HG03432 (cell line): Measurements from ENCODE around the gene ROBO2.

Source experiments
- ATAC-seq: cut with Tn5 transposase; IDR thresholded peaks from one replicate; pipeline ENCODE4 v1.9.1; 2021; ENCODE audit warnings: mild to moderate bottlenecking, moderate library complexity; ENCODE audit not compliant: unreplicated experiment

Gene ROBO2

DNA sequence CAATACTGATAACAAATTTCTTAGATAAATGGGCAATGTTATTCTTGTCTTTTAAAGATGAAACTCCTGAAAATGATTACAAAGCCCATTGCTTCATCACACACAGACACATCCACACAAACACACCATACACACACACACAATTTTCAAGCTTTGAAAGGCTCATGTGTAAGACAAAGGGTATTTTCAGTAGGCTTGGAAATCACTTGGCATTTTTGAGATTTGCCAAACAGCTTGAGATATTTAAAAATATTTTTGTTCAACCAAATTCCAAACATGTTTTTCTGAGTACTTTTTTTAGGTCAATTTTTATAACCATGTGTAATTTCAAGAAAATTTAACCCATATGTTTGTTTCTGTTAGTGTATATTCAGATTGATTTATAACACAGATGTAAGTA lies 283.7 kb downstream of the ROBO2 start:
- ATAC-seq: no peak

DNA sequence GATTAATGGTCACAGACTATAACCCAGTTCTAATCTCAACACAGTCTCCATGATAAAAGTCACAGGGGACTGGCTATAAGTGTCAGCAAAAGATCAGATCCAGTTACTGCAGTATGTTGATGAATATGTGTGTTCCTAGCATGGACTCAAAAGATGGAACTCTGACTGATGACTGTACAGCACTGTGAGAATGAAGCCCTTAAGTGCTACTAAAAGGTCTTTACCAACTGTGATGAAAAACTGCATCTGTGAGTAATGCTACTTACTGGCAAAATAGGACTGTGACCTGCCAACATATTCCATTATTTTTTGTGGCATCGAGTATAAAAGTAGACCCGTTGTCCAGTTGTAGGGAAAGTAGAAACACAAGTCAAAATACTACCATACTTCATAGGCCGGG lies 284.2 kb downstream of the ROBO2 start:
- no peak for ATAC-seq

DNA sequence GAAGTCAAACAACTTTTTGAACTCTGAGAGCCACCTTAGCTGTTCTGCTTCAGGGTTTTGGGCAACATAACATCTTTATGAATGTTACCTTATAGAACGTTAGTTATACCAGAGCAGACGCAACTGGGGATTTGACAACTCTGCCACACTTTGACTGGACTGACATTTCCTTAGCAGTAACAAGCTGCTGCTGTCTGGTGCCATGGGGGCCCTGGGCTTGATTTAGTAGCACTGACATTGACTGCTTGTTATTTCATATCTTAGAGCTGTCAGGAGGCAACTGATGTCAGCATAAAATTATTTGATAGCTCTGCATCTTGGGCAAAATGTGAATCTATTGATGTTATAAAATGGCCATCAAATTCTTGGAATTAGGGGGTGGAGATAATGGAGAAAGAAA lies 285.4 kb downstream of the ROBO2 start:
- no peak for ATAC-seq

DNA sequence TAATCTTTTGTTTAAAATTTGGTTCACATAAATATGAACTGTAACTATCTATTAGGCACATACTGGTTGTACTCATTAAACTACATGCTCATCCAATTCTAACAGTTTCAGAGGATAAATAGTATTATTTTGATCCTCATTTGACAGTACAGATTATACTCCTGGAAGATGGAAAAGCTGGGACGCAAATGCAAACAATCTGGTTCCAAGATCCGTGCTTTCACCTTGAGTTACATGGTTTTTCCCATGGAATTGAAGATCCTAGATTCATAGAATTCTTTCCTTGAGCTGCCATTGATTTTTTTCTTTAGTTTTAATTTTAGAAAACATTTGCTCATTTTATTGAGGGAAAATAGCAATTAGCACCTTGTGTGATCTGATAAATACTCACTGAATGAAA lies 285.8 kb downstream of the ROBO2 start:
- no peak for ATAC-seq

DNA sequence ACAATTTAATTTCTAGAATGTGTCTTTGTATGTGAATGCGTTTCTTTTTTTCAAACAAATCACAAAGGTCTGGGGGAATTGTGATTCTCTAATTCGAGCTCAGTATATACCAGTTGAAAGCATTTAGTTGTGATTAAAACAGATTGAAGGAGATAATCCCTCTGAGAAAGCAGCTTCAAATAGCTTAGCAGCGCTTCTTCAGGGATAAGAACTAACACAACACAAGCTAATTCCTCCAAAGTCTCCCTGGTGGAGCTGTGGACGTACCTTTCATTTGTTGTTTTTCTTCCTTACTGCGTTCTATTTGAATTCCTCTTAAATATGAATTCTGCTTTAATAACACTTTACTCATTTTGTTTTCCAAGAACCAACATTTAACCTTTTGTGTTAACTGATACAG lies 286.7 kb downstream of the ROBO2 start:
- ATAC-seq: no peak

DNA sequence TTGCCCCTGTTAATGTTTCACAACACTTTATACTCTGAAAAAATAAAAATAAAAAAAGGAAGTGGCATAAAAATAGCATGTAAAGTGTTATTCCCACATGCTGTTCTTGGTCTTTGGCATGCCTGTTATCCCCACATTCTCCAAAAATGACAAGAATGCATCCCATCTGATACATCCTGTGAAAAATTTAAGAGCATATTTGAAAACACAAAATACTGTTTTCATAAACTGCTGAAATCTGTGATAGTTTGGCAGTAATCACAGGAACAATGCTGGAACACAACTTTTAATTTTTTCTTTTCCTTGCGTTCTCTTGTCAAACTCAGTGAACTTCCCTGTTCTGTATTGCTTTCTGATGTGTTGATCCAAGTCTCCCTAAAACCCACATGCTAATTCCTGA lies 288.8 kb downstream of the ROBO2 start:
- no peak for ATAC-seq

DNA sequence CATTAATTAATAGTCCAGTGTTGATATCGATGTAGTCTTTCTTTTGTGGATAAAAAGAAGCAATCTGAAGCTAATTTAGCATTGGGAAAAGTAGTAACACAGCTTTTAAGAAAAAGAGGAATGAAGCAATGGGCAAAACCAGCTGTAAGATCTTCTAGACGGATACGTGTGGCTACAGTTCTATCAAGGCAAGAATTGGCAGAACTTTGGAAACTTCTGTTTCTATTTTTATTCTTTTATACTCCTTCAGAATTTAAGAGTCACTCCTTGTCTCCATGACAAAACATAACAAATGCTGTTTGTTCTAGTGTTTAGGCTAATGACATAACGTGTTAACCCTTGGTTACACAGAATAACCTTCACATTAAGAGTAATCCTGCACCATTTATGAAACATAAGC lies 289.2 kb downstream of the ROBO2 start:
- ATAC-seq: no peak

DNA sequence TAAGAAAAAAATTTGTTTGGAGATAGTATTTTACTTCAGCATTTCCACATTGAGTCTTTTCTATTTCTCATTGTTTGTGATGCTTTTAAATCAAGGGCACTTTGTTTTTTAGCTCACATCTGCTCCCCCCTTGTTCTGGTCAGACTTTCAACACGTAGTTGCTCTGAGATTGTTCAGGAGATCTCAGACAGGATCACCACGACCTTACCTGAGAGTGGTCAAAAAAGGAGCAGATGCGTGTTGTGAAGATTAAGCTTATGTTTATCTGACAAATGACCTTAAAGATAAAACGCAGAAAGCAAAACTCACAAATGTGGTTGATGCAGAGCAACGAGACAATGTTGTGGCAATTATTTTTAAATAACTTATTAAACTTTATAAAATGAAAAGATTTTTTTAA lies 298.3 kb downstream of the ROBO2 start:
- ATAC-seq: no peak

DNA sequence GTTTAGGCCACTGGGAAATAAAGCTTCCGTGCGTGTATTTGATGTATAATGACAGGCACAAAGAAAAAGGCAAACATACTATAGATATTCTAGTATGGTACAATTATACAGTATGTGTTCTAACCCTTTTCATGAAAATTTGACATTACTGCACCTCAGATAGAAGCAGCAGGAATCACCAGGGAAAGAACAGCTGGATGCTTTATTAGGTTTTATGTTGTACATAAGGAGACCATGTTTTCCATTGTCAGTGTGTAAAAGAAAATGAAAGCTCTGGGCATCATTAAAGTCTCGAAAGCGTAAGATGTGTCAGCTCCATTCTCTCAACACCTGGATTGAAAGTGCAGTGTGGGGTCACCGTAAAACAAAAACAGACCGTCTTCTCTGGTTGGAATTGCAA lies 302.1 kb downstream of the ROBO2 start:
- no peak for ATAC-seq

DNA sequence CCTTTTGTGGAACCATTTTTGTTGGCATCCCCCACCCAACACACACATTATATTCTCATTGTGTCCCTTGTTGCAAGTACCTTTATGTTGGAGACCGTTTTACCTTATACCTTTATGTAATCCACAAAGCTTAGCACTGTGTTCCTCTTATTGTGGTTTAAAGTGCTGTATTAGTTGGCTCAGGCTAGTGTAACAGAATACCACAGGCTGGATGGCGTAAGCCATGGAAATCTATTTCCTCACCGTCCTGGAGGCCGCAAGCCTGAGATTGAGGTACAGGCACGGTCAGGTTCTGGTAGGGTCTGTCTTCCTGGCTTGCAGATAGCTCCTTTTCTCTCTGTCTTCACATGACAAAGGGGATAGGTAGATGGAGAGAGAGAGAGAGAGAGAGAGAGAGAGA lies 302.8 kb downstream of the ROBO2 start:
- no peak for ATAC-seq

DNA sequence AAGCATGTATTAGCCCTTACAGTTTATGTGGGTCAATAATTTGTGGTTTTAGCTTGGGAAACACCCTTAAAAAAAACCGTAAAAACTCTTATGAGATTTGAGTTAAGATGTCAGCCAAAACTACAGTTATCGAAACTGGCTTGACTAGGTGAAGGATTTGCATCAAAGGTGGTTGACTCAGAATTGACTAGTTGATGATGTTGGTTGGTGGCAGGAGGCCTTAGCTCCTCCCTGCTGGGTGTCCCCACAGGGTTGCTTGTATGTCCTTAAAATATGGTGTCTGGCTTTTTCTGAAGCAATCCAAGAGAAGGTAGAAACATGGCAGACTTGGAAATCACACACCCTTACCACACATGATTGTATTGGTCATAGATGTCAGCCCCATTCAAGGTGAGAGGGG lies 305.1 kb downstream of the ROBO2 start:
- ATAC-seq: no peak

DNA sequence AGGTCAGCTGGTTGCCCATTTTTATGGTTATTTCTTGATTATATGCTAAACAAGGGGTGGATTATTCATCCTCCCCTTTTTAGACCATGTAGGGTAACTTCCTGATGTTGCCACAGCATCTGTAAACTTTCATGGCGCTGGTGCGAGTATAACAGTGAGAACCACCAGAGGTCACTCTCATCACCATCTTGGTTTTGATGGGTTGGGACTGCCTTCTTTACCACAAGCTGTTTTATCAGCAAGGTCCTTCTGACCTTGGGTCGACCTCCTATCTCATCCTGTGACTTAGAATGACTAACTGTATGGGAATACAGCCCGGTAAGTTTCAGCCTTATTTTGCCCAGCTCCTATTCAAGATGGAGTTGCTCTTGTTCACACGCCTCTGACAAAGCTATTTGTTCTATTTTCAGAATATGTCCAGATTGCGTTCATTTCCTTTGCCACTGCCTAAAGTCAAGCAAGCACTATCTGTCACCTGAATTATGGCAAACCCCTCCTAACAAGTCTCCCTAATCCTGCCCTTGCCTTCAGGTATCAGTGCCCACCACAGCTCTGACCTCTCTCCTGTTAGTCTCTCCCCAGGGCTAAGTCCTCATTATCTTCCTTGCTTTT lies 308.5 kb downstream of the ROBO2 start:
- no peak for ATAC-seq

DNA sequence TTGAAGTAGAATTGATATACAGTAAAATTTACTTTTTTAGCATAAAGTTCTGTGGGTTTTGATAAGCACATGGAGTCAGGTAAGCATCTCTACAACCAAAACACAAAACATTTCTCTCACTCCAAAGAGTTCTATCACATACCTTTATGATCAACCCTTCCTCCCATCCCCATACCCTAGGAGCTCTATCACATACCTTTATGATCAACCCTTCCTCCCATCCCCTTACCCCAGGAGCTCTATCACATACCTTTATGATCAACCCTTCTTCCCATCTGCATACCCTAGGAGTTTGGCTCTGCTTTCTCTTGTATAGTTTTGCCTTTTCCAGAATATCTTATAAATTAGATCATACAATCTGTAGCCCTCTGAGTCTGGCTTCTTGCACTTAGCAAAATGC lies 315.1 kb downstream of the ROBO2 start:
- no peak for ATAC-seq

DNA sequence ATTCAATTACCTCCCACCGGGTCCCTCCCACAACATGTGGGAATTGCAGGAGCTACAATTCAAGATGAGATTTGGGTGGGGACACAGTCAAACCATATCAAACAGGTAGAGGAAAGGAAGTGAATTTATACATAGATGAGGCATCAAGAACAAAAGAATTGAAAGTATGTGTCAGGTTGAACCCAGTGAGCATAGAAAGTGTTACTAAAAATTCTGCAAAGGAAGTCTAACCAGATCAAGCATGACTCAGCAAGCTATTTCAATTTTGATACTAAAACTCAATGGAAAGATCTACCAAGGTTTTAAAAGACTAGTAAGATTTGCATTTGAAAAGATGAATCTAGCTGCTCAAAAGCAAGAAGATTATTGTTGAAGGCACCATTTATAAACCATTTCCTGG lies 323.0 kb downstream of the ROBO2 start:
- no peak for ATAC-seq

DNA sequence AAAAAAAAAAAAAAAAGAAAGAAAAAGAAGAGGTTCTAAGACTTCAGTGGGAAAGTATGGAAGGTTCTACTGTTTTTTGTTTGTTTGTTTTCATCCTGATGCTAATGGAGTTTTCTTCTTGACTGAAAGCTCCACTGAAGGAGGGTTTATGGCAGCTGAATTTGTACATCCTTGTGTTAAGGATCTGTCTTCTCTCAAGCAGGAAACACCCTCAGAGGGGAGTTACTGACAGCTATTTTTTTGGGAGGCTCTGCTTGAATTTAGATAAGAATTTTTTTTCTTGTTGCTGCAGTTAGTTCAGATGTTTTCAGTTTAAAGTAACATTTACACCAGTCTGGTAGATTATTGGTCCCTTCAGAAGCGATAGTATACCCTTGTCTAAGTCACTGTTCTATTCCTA lies 325.3 kb downstream of the ROBO2 start:
- no peak for ATAC-seq

DNA sequence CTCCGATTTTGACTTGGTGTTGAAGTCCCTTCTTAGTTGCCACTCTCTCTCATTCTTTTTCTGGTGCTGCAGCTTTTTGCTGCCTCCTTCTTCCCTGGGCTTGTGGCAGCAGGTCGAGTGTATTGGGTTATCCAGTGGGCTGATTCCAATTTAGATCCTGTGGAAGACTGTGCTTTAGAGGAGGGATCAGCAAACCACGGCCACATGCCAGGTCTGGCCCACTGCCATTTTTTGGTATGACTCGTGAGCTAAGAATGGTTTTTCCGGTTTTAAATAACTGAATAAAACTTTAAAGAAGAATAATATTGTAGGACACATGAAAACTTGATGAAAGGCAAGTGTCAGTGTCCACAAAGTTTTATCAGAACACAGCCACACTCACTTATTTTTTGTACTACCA lies 330.5 kb downstream of the ROBO2 start:
- no peak for ATAC-seq

DNA sequence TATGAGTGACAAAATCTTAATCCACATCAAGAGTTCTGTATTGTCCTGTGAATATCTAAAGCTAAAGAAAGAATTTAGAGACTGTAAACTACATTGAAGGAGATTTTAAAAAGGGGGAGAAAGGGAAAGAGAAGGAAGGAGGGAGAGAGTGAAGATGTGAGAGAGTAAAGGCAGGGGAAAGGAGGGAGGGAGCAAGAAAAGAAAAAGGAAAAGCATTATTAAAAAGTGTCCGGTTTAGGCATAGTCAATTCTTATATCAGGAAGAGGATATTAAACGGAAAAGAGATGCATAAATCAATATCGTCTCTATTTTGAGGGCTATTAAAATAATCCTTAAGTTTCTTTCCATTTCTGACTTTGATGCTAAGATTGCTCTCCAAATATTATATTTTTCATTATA lies 332.1 kb downstream of the ROBO2 start:
- ATAC-seq: no peak

DNA sequence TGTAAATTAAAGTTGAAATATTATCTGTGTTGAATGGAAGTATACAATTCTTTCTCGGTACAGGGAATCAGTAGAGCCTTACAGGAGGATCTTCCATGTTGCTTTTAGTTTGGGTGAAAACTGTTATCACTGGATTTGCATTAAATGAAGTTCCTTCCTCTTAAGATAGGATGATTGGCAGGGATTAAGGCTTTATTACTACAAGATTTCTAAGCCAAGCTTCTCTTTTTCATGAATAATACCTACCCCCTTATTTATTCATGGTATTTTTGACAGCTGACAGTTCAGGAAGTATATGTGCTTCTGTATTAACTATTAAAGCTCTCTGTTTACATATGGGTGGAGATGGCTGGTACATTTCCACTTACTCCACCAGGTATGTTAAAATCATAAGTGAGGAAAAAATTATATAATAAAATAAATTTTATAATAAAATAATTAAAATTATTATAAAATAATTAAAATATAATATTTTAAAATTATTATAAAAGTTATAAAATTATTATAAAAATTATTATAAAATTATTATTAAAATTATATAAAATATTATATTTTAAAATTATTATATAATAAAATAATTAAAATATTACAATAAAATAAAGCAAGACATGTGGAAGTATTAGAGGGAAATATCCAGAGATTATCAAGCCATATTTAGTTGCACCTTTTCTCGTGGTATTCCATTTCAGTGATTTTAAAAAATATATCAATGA lies 332.9 kb downstream of the ROBO2 start:
- ATAC-seq: no peak

DNA sequence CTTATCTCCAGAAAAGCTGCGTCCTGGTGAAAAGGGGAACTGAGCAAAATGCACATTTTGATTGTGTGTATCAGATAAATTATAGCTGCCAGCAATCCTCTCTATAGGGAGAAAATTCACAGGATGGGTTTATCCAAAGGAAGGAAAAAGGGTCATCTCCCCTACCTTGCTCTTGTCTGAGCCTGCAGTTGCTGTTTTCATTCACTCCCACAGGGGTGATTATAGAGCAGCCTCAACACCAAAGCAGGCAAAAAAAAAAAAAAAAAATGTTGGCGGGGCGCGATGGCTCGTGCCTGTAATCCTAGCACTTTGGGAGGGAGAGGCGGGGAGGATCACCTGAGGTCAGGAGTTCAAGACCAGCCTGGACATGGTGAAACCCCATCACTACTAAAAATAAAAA lies 333.7 kb downstream of the ROBO2 start:
- no peak for ATAC-seq

DNA sequence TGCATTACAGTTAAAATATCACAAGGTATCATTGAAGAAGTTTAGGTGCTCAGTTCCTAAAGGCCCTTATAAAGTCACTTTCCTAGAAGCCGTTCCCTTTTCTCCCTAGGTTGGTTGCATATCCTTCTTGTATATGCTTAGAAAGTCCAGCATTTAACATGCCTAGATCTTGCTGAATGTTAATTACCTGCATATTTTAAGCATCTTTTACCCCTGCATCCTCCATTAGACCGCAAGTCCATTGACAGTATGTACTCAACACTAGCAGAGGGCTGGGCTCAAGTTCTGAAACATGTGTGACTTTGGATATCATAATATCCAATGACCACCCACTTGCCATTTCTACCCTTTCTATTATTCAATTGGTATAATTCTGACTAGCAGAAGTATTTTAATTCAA lies 336.6 kb downstream of the ROBO2 start:
- ATAC-seq: no peak

DNA sequence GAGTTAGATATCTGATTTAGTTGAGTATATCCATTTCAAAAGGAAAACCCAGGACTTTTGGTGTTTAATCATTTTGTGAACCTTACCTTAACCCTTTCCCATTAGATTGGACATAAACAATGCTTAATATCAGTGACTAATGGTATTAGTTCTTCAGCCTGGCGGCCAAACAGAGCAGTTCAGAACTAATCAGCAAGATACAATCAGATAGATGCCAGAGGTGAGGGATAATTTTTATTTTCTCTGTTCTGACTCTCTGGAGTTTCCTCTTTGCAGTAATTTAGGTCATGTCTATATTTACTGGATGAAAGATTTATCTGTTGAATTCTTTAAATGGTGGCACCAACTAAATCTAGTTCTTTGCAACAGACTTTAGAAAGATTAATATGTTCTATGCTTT lies 337.8 kb downstream of the ROBO2 start:
- ATAC-seq: no peak

DNA sequence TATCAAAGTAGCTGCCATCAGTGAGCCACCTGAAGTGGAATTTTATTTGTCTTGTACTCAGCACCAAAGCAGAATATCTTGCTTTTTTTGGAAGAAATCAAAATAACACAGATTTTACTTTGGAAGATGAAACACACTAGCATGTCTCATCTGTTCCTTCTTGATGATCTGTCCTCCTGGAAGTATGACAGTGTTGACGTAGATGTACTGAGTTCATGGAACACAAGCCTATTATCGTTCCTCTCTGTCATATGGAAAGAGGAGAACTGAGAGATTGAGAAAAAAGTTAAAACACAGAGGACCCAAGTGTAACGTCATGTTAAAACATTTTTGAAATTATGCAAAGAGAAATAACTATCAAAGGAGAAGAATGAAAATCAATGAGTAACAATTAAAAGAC lies 340.2 kb downstream of the ROBO2 start:
- ATAC-seq: no peak

DNA sequence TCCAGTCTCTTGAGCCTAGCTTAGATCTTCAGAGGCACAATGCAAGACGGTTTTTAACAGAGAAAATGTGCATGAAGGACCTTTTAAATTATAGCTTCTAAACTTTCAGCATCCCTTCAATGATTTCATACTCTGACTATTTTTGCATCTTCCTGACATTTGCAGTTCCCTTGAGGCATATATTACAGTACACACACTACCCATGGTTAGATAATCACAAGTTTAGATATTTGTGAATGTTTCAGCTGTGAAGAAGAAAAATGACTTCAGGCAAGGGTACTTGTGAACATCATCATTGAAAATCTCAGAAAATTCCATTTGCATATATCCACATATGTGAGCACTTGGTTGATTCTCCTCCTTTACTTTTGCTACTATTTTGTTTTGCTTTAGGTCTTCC lies 341.5 kb downstream of the ROBO2 start:
- ATAC-seq: no peak
